HepG2 (cell line): Measurements from ENCODE around the gene CBLN3. TPM values are rescaled to one million over a fixed set of nuclear protein-coding genes. Genes with fewer than 3 reads are reported as not detected.

Experiments
- BORCS8-MEF2B ChIP-seq: sonication (generic); formaldehyde crosslinking; IDR thresholded peaks from 2 replicates; pipeline ENCODE4 v1.8.0; 2022; ENCODE audit warnings: mild to moderate bottlenecking, missing genetic modification reagents
- ELF3 ChIP-seq: IDR thresholded peaks from 2 replicates; pipeline ENCODE4 v1.6.1; 2016; ENCODE audit warnings: missing genetic modification reagents, missing compliant biosample characterization
- HDAC2 ChIP-seq: sonication (generic); formaldehyde crosslinking; IDR thresholded peaks from 2 replicates; pipeline ENCODE4 v1.4.0; 2020; ENCODE audit warnings: missing genetic modification reagents
- KDM2A ChIP-seq: sonication (generic); formaldehyde crosslinking; IDR thresholded peaks from 2 replicates; pipeline ENCODE4 v1.4.0; 2020; ENCODE audit warnings: low read depth, missing genetic modification reagents, borderline replicate concordance
- U2AF1 ChIP-seq: fragments of 200-400 bp; formaldehyde crosslinking; optimal IDR thresholded peaks from 2 replicates; pipeline ENCODE3; 2017; ENCODE audit warnings: mild to moderate bottlenecking, low read depth, low read length
- ZBTB42 ChIP-seq: sonication (generic); formaldehyde crosslinking; IDR thresholded peaks from 2 replicates; pipeline ENCODE4 v1.5.0; 2020; ENCODE audit warnings: mild to moderate bottlenecking, missing genetic modification reagents
- ZC3H13 ChIP-seq: sonication (generic); formaldehyde crosslinking; IDR thresholded peaks from 2 replicates; pipeline ENCODE4 v1.8.1; 2023; ENCODE audit warnings: mild to moderate bottlenecking, missing genetic modification reagents, moderate library complexity
- ZNF263 ChIP-seq: sonication (generic); formaldehyde crosslinking; IDR thresholded peaks from 2 replicates; pipeline ENCODE4 v1.4.0; 2020; ENCODE audit warnings: missing genetic modification reagents
- ZNF317 ChIP-seq: sonication (generic); formaldehyde crosslinking; IDR thresholded peaks from 2 replicates; pipeline ENCODE4 v1.5.0; 2020; ENCODE audit warnings: mild to moderate bottlenecking, missing genetic modification reagents
- ZNF34 ChIP-seq: sonication (generic); formaldehyde crosslinking; IDR thresholded peaks from 2 replicates; pipeline ENCODE4 v1.4.0; 2020; ENCODE audit warnings: mild to moderate bottlenecking, missing genetic modification reagents, borderline replicate concordance
- ZNF543 ChIP-seq: sonication (generic); formaldehyde crosslinking; IDR thresholded peaks from 2 replicates; pipeline ENCODE4 v1.4.0; 2020; ENCODE audit warnings: mild to moderate bottlenecking, missing genetic modification reagents
- ZNF598 ChIP-seq: sonication (generic); formaldehyde crosslinking; IDR thresholded peaks from 2 replicates; pipeline ENCODE4 v1.5.1; 2020; ENCODE audit warnings: mild to moderate bottlenecking, missing genetic modification reagents, borderline replicate concordance
- ZNF678 ChIP-seq: sonication (generic); formaldehyde crosslinking; IDR thresholded peaks from 2 replicates; pipeline ENCODE4 v1.4.0; 2020; ENCODE audit warnings: mild to moderate bottlenecking, missing genetic modification reagents
- polyA plus RNA-seq, 8 experiments: library from polyadenylated mRNA; depleted of rRNA in 3 of 8; stranded (reverse) in 7 of 8; unstranded in 1 of 8; fragments of >200 nt; fragmentation: Illumina TruSeq in 4 of 8; extraction: Trizol in 4 of 8; gene quantifications; 2 replicates each; pipeline versions ENCODE4 v1.2.1 to v1.2.3, GENCODE V29; 2011 to 2016; ENCODE audit warnings: low read depth in 4 of 8, missing spikeins in 1 of 8, mixed read lengths in 1 of 8; ENCODE audit not compliant: insufficient read depth in 1 of 8
- total RNA-seq, 5 experiments: library from RNA; depleted of rRNA; stranded (reverse); fragments of >200 nt; fragmentation: Illumina TruSeq; extraction: Trizol; gene quantifications; 2 replicates each; pipeline ENCODE4 v1.2.3, GENCODE V29; 2016; ENCODE audit warnings: low read depth in 1 of 5
- TF ChIP-seq, protein P1 (sequence below): sonication (generic); formaldehyde crosslinking; IDR thresholded peaks from one replicate; pipeline ENCODE4 v1.5.1; 2020; ENCODE audit warnings: mild to moderate bottlenecking, missing genetic modification reagents; ENCODE audit errors: not compliant biosample characterization
- TF ChIP-seq, protein P2 (sequence below): sonication (generic); formaldehyde crosslinking; IDR thresholded peaks from 2 replicates; pipeline ENCODE4 v1.5.0; 2020; ENCODE audit warnings: missing genetic modification reagents
- TF ChIP-seq, protein P3 (sequence below): sonication (generic); formaldehyde crosslinking; IDR thresholded peaks from 2 replicates; pipeline ENCODE4 v1.4.0; 2020; ENCODE audit warnings: missing genetic modification reagents, mild to moderate bottlenecking, borderline replicate concordance

The CBLN3 gene
- total and polyA plus RNA-seq, 2 of the 13 experiments (the other 11 are each of a cell fraction or from before 2014, with no cell fraction given) = 0.66 to 0.98 TPM

DNA sequence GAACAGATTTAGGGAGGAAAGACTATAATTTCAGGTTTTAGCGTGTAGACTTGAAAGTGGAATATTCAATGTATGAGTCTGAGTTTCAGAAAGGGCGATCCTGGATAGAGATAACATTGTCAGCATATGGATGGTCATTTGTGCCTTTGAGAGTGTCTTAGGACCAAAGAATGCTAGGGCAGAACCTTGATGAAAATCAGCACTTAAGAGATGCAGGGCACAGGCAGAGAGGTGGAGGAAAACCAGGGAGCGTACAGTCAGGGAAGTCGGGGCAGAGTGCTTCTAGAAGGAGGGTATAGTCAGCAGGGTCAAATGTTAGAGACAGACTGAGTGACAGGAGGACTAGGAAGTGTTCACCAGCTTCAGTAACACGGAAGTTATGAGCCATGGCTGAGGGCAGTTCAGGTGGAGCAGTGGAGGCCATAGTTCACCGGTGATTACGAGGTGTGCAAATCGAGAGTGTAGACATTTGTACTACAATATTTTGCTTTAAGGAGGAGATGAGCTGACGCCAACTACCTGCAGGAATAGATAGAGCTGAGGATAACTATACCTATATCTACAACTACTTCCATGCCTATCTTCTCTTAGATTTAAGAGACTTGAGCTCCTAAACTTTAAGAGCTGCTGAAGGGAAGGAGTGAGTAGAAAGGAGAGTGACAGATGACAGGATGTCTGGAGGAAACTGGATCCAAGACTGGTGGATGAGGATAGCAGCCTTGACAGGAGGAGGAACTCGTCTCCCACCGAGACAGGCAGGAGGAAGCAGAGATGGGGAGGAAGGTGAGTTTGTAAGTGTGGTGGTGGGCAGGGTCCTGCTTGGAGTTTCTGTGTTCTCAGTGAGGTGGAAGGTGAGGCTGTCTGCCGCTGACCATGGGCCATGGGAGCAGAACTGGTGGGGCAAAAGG lies 6.5 kb downstream of the CBLN3 start (continued):
- TF ChIP-seq, protein P1, sequence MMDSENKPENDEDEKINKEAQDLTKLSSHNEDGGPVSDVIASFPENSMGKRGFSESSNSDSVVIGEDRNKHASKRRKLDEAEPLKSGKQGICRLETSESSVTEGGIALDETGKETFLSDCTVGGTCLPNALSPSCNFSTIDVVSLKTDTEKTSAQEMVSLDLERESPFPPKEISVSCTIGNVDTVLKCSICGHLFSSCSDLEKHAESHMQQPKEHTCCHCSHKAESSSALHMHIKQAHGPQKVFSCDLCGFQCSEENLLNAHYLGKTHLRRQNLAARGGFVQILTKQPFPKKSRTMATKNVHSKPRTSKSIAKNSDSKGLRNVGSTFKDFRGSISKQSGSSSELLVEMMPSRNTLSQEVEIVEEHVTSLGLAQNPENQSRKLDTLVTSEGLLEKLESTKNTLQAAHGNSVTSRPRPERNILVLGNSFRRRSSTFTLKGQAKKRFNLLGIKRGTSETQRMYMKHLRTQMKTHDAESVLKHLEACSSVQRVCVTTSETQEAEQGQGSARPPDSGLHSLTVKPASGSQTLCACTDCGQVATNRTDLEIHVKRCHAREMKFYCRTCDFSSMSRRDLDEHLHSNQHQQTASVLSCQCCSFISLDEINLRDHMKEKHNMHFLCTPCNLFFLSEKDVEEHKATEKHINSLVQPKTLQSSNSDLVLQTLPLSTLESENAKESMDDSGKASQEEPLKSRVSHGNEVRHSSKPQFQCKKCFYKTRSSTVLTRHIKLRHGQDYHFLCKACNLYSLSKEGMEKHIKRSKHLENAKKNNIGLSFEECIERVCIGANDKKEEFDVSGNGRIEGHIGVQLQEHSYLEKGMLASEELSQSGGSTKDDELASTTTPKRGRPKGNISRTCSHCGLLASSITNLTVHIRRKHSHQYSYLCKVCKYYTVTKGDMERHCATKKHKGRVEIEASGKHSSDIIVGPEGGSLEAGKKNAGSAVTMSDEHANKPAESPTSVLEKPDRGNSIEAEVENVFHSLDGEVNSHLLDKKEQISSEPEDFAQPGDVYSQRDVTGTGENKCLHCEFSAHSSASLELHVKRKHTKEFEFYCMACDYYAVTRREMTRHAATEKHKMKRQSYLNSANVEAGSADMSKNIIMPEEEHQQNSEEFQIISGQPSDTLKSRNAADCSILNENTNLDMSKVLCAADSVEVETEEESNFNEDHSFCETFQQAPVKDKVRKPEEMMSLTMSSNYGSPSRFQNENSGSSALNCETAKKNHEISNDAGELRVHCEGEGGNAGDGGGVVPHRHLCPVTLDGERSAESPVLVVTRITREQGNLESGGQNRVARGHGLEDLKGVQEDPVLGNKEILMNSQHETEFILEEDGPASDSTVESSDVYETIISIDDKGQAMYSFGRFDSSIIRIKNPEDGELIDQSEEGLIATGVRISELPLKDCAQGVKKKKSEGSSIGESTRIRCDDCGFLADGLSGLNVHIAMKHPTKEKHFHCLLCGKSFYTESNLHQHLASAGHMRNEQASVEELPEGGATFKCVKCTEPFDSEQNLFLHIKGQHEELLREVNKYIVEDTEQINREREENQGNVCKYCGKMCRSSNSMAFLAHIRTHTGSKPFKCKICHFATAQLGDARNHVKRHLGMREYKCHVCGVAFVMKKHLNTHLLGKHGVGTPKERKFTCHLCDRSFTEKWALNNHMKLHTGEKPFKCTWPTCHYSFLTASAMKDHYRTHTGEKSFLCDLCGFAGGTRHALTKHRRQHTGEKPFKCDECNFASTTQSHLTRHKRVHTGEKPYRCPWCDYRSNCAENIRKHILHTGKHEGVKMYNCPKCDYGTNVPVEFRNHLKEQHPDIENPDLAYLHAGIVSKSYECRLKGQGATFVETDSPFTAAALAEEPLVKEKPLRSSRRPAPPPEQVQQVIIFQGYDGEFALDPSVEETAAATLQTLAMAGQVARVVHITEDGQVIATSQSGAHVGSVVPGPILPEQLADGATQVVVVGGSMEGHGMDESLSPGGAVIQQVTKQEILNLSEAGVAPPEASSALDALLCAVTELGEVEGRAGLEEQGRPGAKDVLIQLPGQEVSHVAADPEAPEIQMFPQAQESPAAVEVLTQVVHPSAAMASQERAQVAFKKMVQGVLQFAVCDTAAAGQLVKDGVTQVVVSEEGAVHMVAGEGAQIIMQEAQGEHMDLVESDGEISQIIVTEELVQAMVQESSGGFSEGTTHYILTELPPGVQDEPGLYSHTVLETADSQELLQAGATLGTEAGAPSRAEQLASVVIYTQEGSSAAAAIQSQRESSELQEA (CRISPR knock-in tag) = peak; percentile 28
- TF ChIP-seq ZNF598 (CRISPR knock-in tag) = 0 out of 2 replicates have a peak, but pooled peaks have one; percentile 40
- peak; percentile 98 for TF ChIP-seq ELF3 (CRISPR knock-in tag)
- no peak for TF ChIP-seq U2AF1
- peak; percentile 44; the same call in 1 of the 2 replicates for TF ChIP-seq HDAC2 (CRISPR knock-in tag)
- TF ChIP-seq ZBTB42 (CRISPR knock-in tag) = no peak
- TF ChIP-seq ZNF543 (CRISPR knock-in tag) = 0 out of 2 replicates have a peak, but pooled peaks have one; percentile 70
- peak; percentile 49; the same call in 1 of the 2 replicates for TF ChIP-seq KDM2A (CRISPR knock-in tag)
- TF ChIP-seq, protein P2, sequence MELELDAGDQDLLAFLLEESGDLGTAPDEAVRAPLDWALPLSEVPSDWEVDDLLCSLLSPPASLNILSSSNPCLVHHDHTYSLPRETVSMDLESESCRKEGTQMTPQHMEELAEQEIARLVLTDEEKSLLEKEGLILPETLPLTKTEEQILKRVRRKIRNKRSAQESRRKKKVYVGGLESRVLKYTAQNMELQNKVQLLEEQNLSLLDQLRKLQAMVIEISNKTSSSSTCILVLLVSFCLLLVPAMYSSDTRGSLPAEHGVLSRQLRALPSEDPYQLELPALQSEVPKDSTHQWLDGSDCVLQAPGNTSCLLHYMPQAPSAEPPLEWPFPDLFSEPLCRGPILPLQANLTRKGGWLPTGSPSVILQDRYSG (CRISPR knock-in tag) = no peak
- 0 out of 2 replicates have a peak, but pooled peaks have one; percentile 24 for TF ChIP-seq ZNF678
- peak; percentile 95 for TF ChIP-seq ZNF317 (CRISPR knock-in tag)
- TF ChIP-seq ZNF263 (CRISPR knock-in tag) = 0 out of 2 replicates have a peak, but pooled peaks have one; percentile 47
- TF ChIP-seq ZNF34 (CRISPR knock-in tag) = no peak
- peak; percentile 50; the same call in 1 of the 2 replicates for TF ChIP-seq BORCS8-MEF2B
- TF ChIP-seq, protein P3, sequence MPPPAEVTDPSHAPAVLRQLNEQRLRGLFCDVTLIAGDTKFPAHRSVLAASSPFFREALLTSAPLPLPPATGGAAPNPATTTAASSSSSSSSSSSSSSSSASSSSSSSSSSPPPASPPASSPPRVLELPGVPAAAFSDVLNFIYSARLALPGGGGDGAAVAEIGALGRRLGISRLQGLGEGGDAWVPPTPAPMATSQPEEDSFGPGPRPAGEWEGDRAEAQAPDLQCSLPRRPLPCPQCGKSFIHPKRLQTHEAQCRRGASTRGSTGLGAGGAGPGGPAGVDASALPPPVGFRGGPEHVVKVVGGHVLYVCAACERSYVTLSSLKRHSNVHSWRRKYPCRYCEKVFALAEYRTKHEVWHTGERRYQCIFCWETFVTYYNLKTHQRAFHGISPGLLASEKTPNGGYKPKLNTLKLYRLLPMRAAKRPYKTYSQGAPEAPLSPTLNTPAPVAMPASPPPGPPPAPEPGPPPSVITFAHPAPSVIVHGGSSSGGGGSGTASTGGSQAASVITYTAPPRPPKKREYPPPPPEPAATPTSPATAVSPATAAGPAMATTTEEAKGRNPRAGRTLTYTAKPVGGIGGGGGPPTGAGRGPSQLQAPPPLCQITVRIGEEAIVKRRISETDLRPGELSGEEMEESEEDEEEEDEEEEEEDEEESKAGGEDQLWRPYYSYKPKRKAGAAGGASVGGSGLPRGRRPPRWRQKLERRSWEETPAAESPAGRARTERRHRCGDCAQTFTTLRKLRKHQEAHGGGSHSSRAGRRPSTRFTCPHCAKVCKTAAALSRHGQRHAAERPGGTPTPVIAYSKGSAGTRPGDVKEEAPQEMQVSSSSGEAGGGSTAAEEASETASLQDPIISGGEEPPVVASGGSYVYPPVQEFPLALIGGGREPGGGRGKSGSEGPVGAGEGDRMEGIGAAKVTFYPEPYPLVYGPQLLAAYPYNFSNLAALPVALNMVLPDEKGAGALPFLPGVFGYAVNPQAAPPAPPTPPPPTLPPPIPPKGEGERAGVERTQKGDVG (CRISPR knock-in tag) = no peak
- peak; percentile 53; the same call in 1 of the 2 replicates for TF ChIP-seq ZC3H13 (CRISPR knock-in tag)
